DMS153 (cell line): ENCODE results near the gene WDFY4.

Experiments used
- DNase-seq: peaks from one replicate; lab custom pipeline; 2025; lab: John Stamatoyannopoulos, UW

WDFY4 gene

GRCh38 chr10:48945441-48946130 is 260.9 kb downstream of the WDFY4 start:
- DNase-seq, result no peak

GRCh38 chr10:48946332-48946731 is 261.7 kb downstream of the WDFY4 start:
- DNase-seq, result no peak

- DNase-seq, result no peak
Observed at GRCh38 chr10:48946891-48947500, 262.3 kb downstream of the WDFY4 start.

GRCh38 chr10:48947690-48948469 is 263.2 kb downstream of the WDFY4 start:
- no peak for DNase-seq

GRCh38 chr10:48948470-48949037 is 263.9 kb downstream of the WDFY4 start:
- no peak for DNase-seq

GRCh38 chr10:48951707-48952106 is 267.0 kb downstream of the WDFY4 start:
- DNase-seq, result no peak

- no peak for DNase-seq
Observed at GRCh38 chr10:48957361-48958151, 272.9 kb downstream of the WDFY4 start.

- DNase-seq, result no peak
Observed at GRCh38 chr10:48958598-48959190, 274.0 kb downstream of the WDFY4 start.

GRCh38 chr10:48964038-48964437 is 279.4 kb downstream of the WDFY4 start:
- no peak for DNase-seq

GRCh38 chr10:48965460-48965859 is 280.8 kb downstream of the WDFY4 start:
- no peak for DNase-seq

GRCh38 chr10:48968036-48968435 is 283.4 kb downstream of the WDFY4 start:
- DNase-seq, result no peak

GRCh38 chr10:48970046-48970445 is 285.4 kb downstream of the WDFY4 start:
- no peak for DNase-seq

- DNase-seq, result no peak
Observed at GRCh38 chr10:48970654-48971053, 286.0 kb downstream of the WDFY4 start.

GRCh38 chr10:48973065-48973464 is 288.4 kb downstream of the WDFY4 start:
- no peak for DNase-seq

GRCh38 chr10:48974510-48975156 is 290.0 kb downstream of the WDFY4 start:
- DNase-seq, result no peak

- DNase-seq, result no peak
Observed at GRCh38 chr10:48976196-48976595, 291.5 kb downstream of the WDFY4 start.

- no peak for DNase-seq
Observed at GRCh38 chr10:48978318-48978717, 293.6 kb downstream of the WDFY4 start.

- DNase-seq, result no peak
Observed at GRCh38 chr10:48981310-48981907, 296.7 kb downstream of the WDFY4 start.

GRCh38 chr10:48982584-48982983 is 297.9 kb downstream of the WDFY4 start:
- no peak for DNase-seq

- DNase-seq, result no peak
Observed at GRCh38 chr10:48983648-48984351, 299.1 kb downstream of the WDFY4 start.
